ENCODE results near the gene CA5A.
"Not testable (repeated sequence)": the region's sequence is repeated elsewhere in the genome, so short reads cannot be mapped to it uniquely, and the experiment has no call there.

GRCh38 chr16:87908101-87908500, 28.2 kb downstream of the CA5A start:
- TF ChIP-seq ZFP36L1 (CRISPR knock-in tag; IDR thresholded peaks at IDR 0.05); ZNF660 (CRISPR knock-in tag; IDR thresholded peaks at IDR 0.05; ENCODE audit: borderline replicate concordance, low read depth); SIN3A (IDR thresholded peaks at IDR 0.05; ENCODE audit: borderline replicate concordance, low read depth, low read length); MAZ (IDR thresholded peaks at IDR 0.05; ENCODE audit: borderline replicate concordance, low read depth, low read length); MAZ (CRISPR knock-in tag; IDR thresholded peaks at IDR 0.05; ENCODE audit: low read depth); ARNTL (CRISPR knock-in tag; IDR thresholded peaks at IDR 0.05); THAP9 (CRISPR knock-in tag; IDR thresholded peaks at IDR 0.05; ENCODE audit: borderline replicate concordance); SP2 (CRISPR knock-in tag; IDR thresholded peaks at IDR 0.05); RNF2 (conservative IDR thresholded peaks at IDR 0.05; ENCODE audit: low read depth): not testable (repeated sequence)
